CD4-positive, alpha-beta T cell (primary cell): ENCODE data around the gene EXOC6. TPM values are rescaled to one million over a fixed set of nuclear protein-coding genes. Genes with fewer than 3 reads are reported as not detected.

Experiments used
- ATAC-seq: fragments of 200-7000 bp; cut with Tn5 transposase; one replicate; pipeline ENCODE4 v1.10.0; 2022; ENCODE audit warnings: mild to moderate bottlenecking; ENCODE audit not compliant: poor library complexity
- CTCF ChIA-PET: fragments of 350-600 bp; sonication (Branson Sonifier 250); formaldehyde crosslinking; loops from one replicate; lab custom pipeline; 2021; ENCODE audit warnings: antibody characterized with exemption, inconsistent platforms; lab: Charles Lee
- POLR2A ChIA-PET: fragments of 350-600 bp; sonication (Branson Sonifier 250); formaldehyde crosslinking; loops from one replicate; lab custom pipeline; 2021; ENCODE audit warnings: antibody characterized with exemption, inconsistent platforms; lab: Charles Lee
- DNase-seq, 14 experiments: peaks; one replicate each; pipeline ENCODE4 v3.0.0-alpha.2; 2013 to 2020; ENCODE audit warnings: mixed read lengths in 2 of 14
- H3K27ac ChIP-seq, 2 donors: one replicate each; pipeline versions ENCODE4 v1.5.1 to v1.7.0; 2013; ENCODE audit warnings: low read length in 2 of 2, low read depth in 1 of 2, mild to moderate bottlenecking in 1 of 2
- H3K27me3 ChIP-seq, 2 experiments: 1 replicate in 1 of 2; 2 replicates in 1 of 2; pipeline versions ENCODE4 v1.6.1 to v1.7.0; 2013; ENCODE audit warnings: low read length in 2 of 2, control low read depth in 1 of 2, mild to moderate bottlenecking in 1 of 2, moderate library complexity in 1 of 2; ENCODE audit not compliant: insufficient read depth in 2 of 2, control insufficient read depth in 1 of 2
- H3K36me3 ChIP-seq: one replicate; pipeline ENCODE4 v1.6.1; 2013; ENCODE audit warnings: low read length, control low read depth; ENCODE audit not compliant: insufficient read depth
- H3K4me1 ChIP-seq: one replicate; pipeline ENCODE4 v1.6.1; 2013; ENCODE audit warnings: low read length, control low read depth; ENCODE audit not compliant: insufficient read depth
- H3K4me3 ChIP-seq: one replicate; pipeline ENCODE4 v1.5.1; 2013; ENCODE audit warnings: mild to moderate bottlenecking, low read length, moderate library complexity
- H3K9me3 ChIP-seq, 2 experiments: 1 replicate in 1 of 2; 2 replicates in 1 of 2; pipeline versions ENCODE4 v1.6.1 to v1.7.0; 2013; ENCODE audit warnings: low read length in 2 of 2, mild to moderate bottlenecking in 2 of 2, control low read depth in 1 of 2, moderate library complexity in 1 of 2; ENCODE audit not compliant: control insufficient read depth in 1 of 2, insufficient read depth in 1 of 2
- H3K27ac Mint-ChIP-seq: one replicate; pipeline ENCODE4 v1.8.0; 2020; ENCODE audit warnings: mixed read lengths
- H3K27me3 Mint-ChIP-seq: one replicate; pipeline ENCODE4 v1.8.0; 2021; ENCODE audit warnings: mixed read lengths
- H3K36me3 Mint-ChIP-seq: one replicate; pipeline ENCODE4 v1.8.0; 2021; ENCODE audit warnings: low read depth, mixed read lengths
- H3K4me1 Mint-ChIP-seq: one replicate; pipeline ENCODE4 v1.8.0; 2021; ENCODE audit warnings: low read depth, mixed read lengths
- H3K4me3 Mint-ChIP-seq: one replicate; pipeline ENCODE4 v1.8.0; 2020; ENCODE audit warnings: mild to moderate bottlenecking, mixed read lengths
- H3K9me3 Mint-ChIP-seq: one replicate; pipeline ENCODE4 v1.8.0; 2020; ENCODE audit warnings: mixed read lengths
- intact Hi-C, 2 experiments: fragments of 100-400 bp; cut with DNase I in 1 of 2; cut with micrococcal nuclease in 1 of 2; formaldehyde crosslinking; loops; one replicate each; pipeline versions ENCODE4 v1.15.1 to v1.9.0; 2023 to 2025; cut with DNase I, micrococcal nuclease
- polyA plus RNA-seq, 2 donors: library from polyadenylated mRNA; unstranded; fragments of 120-200 nt; gene quantifications; one replicate each; pipeline ENCODE4 v1.2.1, GENCODE V29; 2013
- total RNA-seq, 174 experiments: library from RNA in 2 of 174; stranded (reverse) in 2 of 174; gene quantifications; one replicate each; pipeline ENCODE4 v1.2.3 and lab custom pipeline; 2021 to 2026
- TF ChIP-seq, protein P1 (sequence below): fragments of 200-600 bp; IDR thresholded peaks from one replicate; pipeline ENCODE4 v1.8.0; 2022; ENCODE audit warnings: antibody characterized with exemption, mild to moderate bottlenecking

The EXOC6 gene, protein sequence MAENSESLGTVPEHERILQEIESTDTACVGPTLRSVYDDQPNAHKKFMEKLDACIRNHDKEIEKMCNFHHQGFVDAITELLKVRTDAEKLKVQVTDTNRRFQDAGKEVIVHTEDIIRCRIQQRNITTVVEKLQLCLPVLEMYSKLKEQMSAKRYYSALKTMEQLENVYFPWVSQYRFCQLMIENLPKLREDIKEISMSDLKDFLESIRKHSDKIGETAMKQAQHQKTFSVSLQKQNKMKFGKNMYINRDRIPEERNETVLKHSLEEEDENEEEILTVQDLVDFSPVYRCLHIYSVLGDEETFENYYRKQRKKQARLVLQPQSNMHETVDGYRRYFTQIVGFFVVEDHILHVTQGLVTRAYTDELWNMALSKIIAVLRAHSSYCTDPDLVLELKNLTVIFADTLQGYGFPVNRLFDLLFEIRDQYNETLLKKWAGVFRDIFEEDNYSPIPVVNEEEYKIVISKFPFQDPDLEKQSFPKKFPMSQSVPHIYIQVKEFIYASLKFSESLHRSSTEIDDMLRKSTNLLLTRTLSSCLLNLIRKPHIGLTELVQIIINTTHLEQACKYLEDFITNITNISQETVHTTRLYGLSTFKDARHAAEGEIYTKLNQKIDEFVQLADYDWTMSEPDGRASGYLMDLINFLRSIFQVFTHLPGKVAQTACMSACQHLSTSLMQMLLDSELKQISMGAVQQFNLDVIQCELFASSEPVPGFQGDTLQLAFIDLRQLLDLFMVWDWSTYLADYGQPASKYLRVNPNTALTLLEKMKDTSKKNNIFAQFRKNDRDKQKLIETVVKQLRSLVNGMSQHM
- 1 to 10 TPM; 6.6 to 7.4 TPM for total RNA-seq
- 10.2 TPM for polyA plus RNA-seq (2013, experiment 1 of 2)
- polyA plus RNA-seq (2013, experiment 2 of 2) = 11.9 TPM
- total RNA-seq (lab: John Stamatoyannopoulos, UW) = 15.5 to 58.9 (median 33.1) reads per million in 172 experiments

- H3K4me3 Mint-ChIP-seq = peak within 1 kb of the TSS; percentile 94
- Histone ChIP-seq H3K36me3 (no peaks in the 10 kb centered on the region), H3K4me3 (peak within 1 kb of the TSS; percentile 69), H3K27ac (peak within 1 kb of the TSS; percentile 72), H3K27me3 (no peaks in the 10 kb centered on the region), H3K9me3 (no peaks in the 10 kb centered on the region), H3K4me1 (peaks cover 12% of the 10 kb centered on the region)
- peaks cover 36% of the 10 kb centered on the region for H3K4me1 Mint-ChIP-seq
- ATAC-seq = peak; percentile 87
- CTCF ChIA-PET = interaction anchor here (0.6 to 1.3 kb wide), 3 partner anchors 10 to 1514 kb away, joined by 3 to 4 read pairs (median 3); partner anchors contain the start of genes FRA10AC1 and NOC3L
- intact Hi-C loops = loop anchor here in 1 of 2 experiments (5.0 to 10.0 kb wide), 8 partner anchors 256 to 1686 kb away; partner anchors contain the start of genes CEP55, CPEB3, FRA10AC1 and HECTD2
- no peaks in the 10 kb centered on the region for H3K9me3 Mint-ChIP-seq
- POLR2A ChIA-PET = interaction anchor here (0.6 to 2.9 kb wide), 30 partner anchors 8 to 1686 kb away, joined by 3 to 33 read pairs (median 5); partner anchors contain the start of genes BTAF1, CEP55, CPEB3 and FRA10AC1
- no peaks in the 10 kb centered on the region for H3K27me3 Mint-ChIP-seq
- peak; percentile 75 to 95 (median 85) for DNase-seq
- no peaks in the 10 kb centered on the region for H3K36me3 Mint-ChIP-seq
- TF ChIP-seq, protein P1, sequence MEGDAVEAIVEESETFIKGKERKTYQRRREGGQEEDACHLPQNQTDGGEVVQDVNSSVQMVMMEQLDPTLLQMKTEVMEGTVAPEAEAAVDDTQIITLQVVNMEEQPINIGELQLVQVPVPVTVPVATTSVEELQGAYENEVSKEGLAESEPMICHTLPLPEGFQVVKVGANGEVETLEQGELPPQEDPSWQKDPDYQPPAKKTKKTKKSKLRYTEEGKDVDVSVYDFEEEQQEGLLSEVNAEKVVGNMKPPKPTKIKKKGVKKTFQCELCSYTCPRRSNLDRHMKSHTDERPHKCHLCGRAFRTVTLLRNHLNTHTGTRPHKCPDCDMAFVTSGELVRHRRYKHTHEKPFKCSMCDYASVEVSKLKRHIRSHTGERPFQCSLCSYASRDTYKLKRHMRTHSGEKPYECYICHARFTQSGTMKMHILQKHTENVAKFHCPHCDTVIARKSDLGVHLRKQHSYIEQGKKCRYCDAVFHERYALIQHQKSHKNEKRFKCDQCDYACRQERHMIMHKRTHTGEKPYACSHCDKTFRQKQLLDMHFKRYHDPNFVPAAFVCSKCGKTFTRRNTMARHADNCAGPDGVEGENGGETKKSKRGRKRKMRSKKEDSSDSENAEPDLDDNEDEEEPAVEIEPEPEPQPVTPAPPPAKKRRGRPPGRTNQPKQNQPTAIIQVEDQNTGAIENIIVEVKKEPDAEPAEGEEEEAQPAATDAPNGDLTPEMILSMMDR = no peak
- peak within 1 kb of the TSS; percentile 85 for H3K27ac Mint-ChIP-seq
These were observed at the start of gene EXOC6 for GRCh38 chr10:92848441-92849233. Gene EXOC6 (plus strand): TSS chr10:92848520. CDS start chr10:92848534, 14 bp downstream.

GRCh38 chr10:92799568-92799967, 48.8 kb upstream of the EXOC6 start:
- H3K27ac Mint-ChIP-seq = no peak overlapping the region
- peaks cover 10% of the 10 kb centered on the region for H3K27me3 Mint-ChIP-seq
- Histone ChIP-seq H3K9me3 (no peaks in the 10 kb centered on the region), H3K27me3 (no peaks in the 10 kb centered on the region), H3K27ac (no peak overlapping the region), H3K36me3 (no peaks in the 10 kb centered on the region), H3K4me1 (no peaks in the 10 kb centered on the region), H3K4me3 (no peak overlapping the region)
- POLR2A ChIA-PET = no interaction called here
- ATAC-seq = no peak
- DNase-seq = no peak
- TF ChIP-seq, protein P1 = no peak
- H3K9me3 Mint-ChIP-seq = no peaks in the 10 kb centered on the region
- no peaks in the 10 kb centered on the region for H3K36me3 Mint-ChIP-seq
- no peaks in the 10 kb centered on the region for H3K4me1 Mint-ChIP-seq
- CTCF ChIA-PET = no interaction called here
- no peak overlapping the region for H3K4me3 Mint-ChIP-seq
- intact Hi-C loops = no loop called here
